Measurements from ENCODE around the gene PEDS1.

Gene PEDS1

DNA sequence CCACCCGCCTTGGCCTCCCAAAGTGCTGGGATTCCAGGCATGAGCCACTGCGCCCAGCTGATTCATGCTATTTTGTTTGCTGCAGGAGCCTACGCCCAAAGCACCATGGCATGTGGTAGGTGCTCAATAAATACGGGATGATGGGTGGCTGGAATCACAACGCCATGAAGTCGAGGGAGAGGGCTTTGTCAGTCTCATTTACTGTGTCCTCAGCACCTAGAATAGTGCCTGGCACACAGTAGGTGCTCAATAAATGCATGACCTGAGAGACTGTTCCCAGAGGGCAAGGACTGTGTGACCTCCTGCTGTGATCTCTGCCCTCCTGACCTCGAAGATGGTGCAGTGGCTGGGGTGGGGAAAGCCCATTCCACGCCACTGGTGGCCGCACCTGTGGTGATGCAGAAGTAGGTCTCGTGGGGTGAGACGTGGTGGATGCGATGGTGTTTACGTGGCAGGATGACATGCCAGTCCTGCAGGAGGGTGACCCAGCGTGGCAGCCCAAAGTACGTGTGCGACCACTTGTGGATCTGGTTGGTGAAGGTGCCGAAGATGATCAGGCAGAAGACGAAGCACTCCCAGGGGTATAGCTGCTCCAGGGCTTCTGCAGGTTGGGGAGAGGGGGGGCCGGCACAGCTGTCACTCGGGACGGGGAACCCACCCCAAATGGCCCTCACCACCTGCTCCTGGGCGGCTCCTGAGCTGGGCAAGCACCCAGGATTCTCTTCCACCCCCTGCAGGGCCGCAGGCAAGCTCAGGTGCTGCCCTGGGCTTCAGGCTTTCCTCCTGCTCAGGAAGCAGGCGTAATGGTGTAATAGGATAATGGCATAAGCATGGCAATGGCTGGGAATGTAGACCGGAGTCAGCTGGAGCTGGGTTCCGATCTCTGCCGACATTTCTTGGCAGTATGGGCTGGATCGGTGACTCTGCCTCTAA is 25.7 kb downstream of the PEDS1 start:
- DNase-seq = peak in 1 of 42 donors; percentile 38
- intact Hi-C loops (cut with DNase I) = no loop called here

DNA sequence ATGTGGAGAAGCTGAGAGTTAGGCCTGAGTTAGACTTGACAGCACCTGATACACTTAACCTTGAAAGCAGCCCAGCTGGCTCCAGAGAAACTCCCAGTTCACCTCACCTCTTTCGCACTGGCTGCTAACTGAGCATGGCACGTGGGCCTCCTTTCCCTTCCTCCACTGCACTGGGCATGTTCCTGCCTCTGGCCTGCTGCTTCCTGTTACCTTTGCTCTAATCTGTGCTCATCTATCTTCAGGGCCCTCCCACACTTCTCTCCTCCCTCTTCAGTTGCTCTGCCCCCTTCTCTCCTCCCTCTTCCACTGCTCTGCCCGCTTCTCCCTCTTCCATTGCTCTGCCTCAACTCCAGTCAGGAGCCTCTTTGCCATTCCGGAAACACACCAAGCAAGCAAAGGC is 26.9 kb downstream of the PEDS1 start:
- intact Hi-C loops (cut with DNase I) = no loop called here
- peak in 1 of 42 donors; percentile 37 for DNase-seq

DNA sequence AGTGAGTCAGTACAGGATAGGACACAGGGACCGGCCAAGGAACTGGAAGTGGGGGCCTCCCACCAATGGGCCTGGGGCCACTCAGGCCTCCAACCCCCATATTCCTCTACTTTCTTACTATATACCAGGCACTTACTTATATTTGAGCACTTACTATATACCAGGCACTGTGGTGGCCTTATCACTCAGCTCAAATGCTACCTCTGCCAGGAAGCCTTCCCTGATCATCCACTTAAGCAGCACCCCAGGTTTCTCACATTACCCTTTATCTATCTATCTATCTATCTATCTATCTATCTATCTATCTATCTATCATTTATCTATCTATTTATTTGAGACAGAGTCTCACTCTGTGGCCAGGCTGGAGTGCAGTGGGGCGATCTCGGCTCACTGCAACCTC is 28.2 kb downstream of the PEDS1 start:
- intact Hi-C loops (cut with DNase I) = no loop called here
- DNase-seq = no peak

DNA sequence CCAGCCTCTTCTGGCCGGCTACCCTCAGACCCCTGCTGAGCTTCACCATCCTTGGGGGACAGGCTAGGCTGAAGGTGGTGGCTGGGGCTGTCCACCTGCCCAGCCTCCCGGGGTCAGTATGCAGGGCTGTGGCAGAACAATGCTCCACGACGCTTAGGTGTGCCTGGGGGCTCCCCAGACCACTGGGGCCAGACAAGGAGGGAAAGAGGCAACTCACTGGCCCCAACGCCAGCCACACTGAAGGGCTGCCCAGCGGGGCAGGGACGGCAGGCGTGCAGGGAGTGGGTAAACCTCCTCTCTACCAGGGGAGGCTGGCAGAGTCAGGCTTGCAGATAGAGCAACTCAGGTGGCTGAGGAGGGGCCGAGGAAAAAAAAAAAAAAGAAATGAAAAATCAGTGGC is 29.0 kb downstream of the PEDS1 start:
- intact Hi-C loops (cut with DNase I) = no loop called here
- no peak for DNase-seq

DNA sequence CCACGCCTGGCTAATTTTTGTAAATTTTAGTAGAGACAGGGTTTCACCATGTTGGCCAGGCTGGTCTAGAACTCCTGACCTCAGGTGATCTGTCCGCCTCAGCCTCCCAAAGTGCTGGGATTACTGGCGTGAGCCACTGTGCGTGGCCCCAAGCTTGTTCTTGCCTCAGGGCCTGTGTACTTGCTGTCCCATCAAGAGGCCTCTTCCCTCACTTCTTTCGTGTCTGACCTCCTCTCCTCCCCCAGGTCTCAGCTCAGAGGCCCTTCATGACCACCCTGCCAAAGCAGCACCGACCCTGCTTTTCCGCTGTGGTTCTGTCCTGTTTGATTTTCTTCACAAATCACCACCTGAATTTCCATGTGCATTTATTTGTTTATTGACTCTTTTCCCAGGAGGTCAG is 30.1 kb downstream of the PEDS1 start:
- intact Hi-C loops (cut with DNase I) = no loop called here
- DNase-seq = peak in 1 of 42 donors; percentile 12

DNA sequence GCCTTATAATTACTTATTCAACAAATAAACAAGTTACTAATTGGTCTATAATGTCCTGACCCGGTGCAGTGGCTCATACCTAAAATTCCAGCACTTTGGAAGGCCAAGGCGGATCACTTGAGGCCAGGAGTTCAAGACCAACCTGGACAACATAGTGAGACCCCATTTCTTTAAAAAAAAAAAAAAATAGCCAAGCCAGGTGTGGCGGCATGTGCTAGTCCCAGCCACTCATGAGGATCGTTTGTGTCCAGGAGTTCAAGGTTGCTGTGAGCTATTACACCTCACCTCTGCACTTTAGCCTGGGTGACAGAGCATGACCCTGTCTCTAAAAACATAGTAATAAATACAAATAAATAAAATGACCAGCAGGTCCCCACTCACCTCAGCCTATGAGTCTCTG is 30.8 kb downstream of the PEDS1 start:
- no peak for DNase-seq
- intact Hi-C loops (cut with DNase I) = no loop called here

DNA sequence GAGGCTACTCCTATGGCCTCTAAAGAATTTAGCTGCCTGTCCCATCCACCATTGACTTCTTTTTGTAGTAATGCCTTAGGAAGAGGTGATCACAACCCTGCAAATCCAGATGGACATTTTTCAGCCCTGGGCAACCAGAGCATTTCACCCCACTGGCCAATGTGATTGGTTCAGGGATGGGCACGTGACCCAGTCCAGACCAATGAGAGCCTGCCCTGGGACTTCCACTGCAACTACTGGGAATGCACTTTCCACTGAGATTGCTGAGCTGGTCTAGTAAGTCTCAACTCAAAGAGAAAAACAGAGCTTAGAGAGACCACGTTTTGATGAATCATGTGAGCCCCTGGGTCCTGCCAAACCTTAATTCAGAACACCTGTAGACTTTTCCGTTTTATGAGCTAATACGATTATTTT is 31.7 kb downstream of the PEDS1 start:
- DNase-seq = peak in 1 of 42 donors; percentile 16
- intact Hi-C loops (cut with DNase I) = loop anchor here (2.0 kb wide), 1 partner anchor 47 kb away; no protein-coding TSS in a partner anchor

DNA sequence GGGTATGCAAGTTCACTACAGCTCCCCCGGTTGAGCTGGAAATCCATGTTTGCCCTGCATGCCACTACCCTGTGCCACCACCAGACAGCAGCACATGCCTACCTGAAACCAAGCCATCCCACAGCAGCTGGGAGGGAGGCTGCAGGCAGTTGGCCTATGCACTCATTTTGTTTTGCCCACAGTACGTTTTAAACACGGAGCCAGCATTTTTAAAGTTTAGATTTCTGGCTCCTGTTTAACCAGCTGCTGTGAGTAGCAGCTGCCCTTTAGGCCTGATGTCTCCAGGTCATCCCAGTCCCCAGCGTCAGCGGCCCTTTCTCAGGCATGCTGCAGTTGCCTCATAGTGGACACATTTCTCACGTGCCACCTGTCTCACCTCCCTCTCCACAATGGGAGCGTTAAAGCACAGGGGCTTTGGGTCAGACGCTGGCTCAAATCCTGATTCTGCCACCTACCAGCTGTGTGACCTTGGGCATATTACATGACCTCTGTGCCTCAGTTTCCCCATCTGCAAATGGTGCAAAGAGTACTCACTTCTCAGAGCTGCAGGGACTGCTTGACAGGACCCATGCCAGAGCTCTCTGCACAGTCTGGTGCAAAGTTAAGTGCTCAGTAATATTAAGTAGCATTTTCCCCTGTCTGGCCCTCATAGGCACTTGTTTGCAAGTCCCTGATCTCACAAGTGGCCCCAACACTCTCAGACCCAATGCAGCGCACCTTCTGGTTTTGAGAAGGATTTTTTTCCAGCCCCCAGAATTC is 32.4 kb downstream of the PEDS1 start:
- intact Hi-C loops (cut with DNase I) = loop anchor here (2.0 kb wide), 1 partner anchor 48 kb away; no protein-coding TSS in a partner anchor

DNA sequence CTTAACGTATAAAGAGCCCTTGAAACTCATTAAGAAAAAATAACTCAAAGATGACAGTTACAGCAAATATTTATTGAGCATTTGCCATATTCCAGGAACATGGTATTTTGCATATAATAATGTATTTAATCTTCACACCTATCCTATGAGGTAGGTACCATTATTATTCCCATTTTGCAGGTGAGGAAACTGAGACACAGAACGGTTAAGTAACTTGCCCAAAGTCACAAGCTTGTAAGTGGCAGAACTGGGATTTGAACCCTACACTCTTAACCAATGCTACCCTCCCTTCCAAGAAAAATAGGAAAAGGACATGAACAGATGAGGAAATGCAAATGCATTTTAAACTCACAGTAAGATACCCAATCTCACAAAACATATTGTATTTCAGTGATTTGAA is 35.3 kb downstream of the PEDS1 start:
- intact Hi-C loops (cut with DNase I) = no loop called here
- DNase-seq = no peak

More for the DNA sequence above, 32.4 kb downstream of the PEDS1 start:
- peak; percentile 66 to 91 (median 81) for DNase-seq

DNA sequence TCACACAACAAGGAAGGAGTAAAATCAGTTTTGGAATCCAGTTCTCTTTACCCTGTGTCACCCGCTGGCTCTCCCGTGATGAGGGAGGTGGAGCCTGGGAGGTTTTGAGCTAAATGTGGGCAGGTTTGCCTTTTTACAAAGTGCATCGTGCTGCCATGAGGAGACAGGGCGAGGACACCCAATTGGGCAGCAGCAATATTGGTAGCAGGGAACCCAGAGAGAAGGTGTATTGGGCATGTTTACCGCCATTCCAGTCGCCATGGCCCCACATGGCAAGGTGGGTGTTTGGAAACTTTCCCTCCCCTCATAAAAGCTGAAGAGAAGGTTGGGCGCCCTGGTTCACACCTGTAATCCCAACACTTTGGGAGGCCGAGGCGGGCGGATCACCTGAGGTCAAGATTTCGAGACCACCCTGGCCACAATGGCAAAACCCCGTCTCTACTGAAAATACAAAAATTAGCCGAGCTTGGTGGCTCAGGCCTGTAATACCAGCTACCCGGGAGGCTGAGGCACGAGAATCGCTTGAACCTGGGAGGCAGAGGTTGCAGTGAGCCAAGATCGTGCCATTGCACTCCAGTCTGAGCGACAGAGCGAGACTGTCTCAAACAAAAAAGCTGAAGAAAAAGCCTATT is 37.0 kb downstream of the PEDS1 start:
- intact Hi-C loops (cut with DNase I) = no loop called here
- DNase-seq = peak in 1 of 42 donors; percentile 29

DNA sequence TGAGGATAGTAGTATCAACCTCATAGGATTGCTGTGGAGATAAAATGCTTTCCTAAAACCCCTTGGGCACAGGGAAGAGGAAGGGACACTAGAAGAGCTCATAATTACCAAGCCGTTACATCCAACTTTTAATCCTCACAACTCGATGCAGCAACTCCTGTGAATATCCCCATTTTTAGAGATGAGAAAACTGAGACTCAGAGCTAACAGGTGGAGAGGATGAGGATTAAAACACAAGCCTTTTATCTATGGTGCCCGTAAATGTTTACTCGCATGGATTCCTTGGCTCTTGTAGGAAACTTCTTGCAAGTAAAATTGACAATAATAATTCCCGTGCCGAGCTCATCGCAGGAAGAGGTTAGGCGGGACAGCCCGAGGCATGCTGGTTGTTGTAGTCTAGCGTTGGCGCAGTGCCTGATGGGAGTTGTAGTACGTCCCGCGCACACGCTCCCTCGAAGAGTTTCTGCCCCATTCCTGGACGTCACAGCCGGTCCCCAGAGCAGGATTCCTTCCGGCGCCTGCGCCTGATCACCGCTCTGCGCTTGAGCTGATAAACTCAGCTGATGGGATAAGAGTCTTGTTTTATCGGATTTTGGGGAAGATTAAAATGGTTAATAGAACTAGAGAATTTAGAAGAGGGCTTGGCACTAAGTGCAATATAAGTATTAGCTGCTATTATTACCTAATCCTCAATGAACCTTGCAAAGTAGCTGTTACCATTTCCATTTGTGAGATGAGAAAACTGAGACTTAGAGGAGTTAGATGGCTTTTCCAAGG is 37.7 kb downstream of the PEDS1 start:
- DNase-seq = peak; percentile 94 to 99 (median 98)
- intact Hi-C loops (cut with DNase I) = no loop called here

DNA sequence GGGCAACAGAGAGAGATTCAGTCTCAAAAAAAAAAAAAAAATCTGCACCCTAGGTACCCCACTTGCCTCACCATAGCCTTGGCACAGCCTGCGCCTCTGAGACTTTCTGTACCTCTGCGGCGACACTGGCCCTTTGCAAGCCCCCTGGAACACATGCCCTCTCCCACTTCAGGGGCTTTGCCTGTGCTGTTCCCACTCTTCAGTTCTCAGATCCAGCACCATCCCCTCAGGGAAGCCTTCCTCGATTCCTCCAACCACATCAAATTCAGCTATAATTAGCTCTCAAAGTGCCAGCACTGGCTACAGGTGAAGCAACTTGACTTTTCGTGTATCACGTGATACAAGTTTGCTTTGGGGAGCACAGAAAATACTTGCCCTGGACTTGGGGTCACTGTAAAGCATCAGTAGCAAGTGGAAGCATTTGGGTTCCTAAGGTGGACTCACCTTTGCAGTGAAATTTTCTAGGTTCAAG is 38.4 kb downstream of the PEDS1 start:
- no peak for DNase-seq
- intact Hi-C loops (cut with DNase I) = no loop called here

DNA sequence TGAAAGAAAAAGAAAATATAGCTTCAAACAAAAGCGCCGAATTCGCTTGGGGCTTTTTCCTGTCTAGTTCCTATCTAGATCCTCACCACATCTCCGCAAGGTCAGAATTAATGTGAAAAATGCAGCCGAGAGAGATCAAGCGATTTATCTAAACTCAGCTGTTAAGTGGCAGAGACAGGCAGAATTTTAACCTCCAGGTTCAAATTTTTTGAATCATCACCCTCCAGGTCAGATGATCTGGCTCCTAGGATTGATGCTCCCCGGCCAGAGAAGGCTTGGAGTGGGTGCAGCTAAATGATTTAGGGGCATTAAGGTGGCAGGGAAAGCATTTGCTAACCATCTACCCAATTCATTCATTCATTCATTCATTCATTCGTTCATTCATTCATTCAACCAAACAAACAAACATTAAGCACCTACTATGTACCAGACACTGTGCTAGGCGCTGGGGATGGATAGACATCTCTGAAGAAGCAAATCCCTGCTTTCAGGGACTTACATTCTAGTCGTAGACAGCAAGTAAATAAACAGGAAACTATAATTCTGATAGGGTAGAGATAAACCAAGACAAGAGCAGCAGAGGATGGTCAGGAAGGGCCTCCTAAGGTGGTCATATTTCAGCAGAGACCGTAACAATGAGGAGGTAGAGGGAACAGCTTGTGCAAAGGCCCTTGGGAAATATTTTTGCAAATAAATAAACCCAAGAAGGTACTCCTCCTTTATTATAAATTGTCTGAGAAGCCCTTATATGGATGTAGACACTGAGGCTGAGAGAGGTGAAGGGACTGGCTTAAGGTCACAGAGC is 39.9 kb downstream of the PEDS1 start:
- DNase-seq = no peak
- intact Hi-C loops (cut with DNase I) = loop anchor here (5.0 kb wide), 1 partner anchor 39 kb away; the partner anchor contains the start of gene PEDS1

DNA sequence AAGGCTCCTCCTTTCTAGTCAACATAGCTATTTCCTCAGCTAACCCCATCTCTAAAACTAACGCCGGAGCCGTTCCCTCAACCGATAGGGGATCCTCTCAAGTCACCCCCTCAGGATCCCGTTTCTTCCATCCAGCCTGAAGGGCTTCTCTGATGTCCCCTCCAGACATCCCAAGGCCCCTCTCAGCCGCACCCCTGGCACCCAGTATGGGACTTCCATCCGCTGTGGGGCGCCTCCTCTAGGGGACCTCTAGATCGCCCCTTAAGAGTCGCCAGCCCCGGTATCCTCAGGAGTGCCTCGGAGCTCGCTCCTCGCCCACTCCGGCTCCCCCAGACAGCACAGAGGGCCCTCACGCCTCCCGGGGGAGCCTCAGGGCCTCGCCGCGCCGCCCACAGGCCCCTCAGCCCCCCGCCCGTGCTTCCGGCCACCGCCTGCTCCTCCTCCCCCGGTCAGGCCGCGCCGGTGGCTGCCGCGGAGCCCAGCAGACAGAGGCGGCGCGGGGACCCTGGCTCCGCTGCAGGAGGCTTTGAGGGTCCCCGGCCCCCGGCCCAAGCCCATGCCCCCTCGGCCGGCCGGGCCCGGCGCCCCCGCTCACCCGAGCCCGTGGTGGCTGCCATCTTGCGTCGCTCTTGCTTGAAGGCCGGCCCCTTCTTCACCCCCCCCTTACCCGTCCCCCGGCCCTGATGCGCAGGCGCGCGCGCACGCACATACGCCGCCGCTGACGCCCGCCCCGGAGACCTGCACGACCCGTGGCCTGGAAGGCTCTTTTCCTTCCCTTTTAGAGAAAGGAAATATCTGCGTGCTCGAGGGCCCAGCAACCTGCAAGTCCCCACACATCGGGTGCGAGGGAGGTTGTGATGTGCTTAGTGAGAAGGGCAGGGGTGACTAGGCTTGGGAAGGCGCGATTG is 40.8 kb downstream of the PEDS1 start, which contains the start of gene UBE2V1:
UBE2V1 (minus strand) TSS at position 639 of the 908 bp plus-strand sequence; CDS start at position 617, 22 bp downstream.
- intact Hi-C loops (cut with DNase I) = loop anchor here (5.0 kb wide), 1 partner anchor 40 kb away; the partner anchor contains the start of gene PEDS1
- peak; percentile 77 to 96 (median 91) for DNase-seq

DNA sequence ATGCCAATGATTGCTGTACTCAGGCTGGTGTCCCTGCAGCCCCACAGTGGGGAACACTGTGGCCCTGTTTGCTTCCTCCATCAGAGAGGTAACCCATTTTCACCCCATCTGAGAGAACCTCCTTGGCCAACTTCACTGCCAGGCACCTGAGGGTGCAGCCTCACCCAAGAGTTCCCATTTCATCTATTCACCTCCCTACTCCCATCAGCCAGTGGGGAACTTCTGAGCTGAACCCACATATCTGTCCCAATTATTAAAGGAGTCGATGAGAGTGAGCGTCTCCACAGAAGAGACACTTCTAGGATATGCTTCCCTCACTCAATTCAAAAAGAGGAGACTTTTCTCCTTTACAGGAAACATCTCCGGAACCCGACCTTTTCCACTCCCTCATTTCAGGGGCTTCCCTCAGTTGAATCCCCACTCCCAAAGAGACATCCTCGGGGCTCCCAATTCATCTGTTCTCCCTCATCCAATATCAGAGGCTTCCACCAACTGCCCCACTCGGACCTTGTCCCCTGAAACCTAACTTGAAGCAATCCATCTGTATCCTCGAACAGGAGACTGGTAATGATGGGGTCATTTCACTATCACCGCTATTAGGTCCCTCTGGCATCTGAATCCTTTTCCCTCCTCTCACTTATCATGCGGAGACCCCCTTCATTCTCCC is 41.6 kb downstream of the PEDS1 start:
- intact Hi-C loops (cut with DNase I) = loop anchor here (5.0 kb wide), 1 partner anchor 40 kb away; the partner anchor contains the start of gene PEDS1
- DNase-seq = no peak

Data from head of caudate nucleus (tissue), 42 donors.